B cell (primary cell): ENCODE data around the gene DENND4C.

Experiments used
- EZH2 ChIP-seq: IDR thresholded peaks from 2 replicates; pipeline ENCODE4 v1.6.1; 2012; ENCODE audit warnings: borderline replicate concordance, low read depth, mild to moderate bottlenecking, moderate library complexity, low read length; ENCODE audit not compliant: insufficient read depth, poor library complexity, severe bottlenecking
- TF ChIP-seq, protein P1 (sequence below): fragments of 200-600 bp; IDR thresholded peaks from one replicate; pipeline ENCODE4 v1.8.0; 2022; ENCODE audit warnings: antibody characterized with exemption, mild to moderate bottlenecking

GRCh38 chr9:19246891-19247290 lies 16.4 kb downstream of the DENND4C start:
- TF ChIP-seq EZH2 = no peak
- TF ChIP-seq, protein P1, sequence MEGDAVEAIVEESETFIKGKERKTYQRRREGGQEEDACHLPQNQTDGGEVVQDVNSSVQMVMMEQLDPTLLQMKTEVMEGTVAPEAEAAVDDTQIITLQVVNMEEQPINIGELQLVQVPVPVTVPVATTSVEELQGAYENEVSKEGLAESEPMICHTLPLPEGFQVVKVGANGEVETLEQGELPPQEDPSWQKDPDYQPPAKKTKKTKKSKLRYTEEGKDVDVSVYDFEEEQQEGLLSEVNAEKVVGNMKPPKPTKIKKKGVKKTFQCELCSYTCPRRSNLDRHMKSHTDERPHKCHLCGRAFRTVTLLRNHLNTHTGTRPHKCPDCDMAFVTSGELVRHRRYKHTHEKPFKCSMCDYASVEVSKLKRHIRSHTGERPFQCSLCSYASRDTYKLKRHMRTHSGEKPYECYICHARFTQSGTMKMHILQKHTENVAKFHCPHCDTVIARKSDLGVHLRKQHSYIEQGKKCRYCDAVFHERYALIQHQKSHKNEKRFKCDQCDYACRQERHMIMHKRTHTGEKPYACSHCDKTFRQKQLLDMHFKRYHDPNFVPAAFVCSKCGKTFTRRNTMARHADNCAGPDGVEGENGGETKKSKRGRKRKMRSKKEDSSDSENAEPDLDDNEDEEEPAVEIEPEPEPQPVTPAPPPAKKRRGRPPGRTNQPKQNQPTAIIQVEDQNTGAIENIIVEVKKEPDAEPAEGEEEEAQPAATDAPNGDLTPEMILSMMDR = no peak
